Chondrocyte (in vitro differentiated cells): ENCODE measurements around the gene PHIP. TPM values are rescaled to one million over a fixed set of nuclear protein-coding genes. Genes with fewer than 3 reads are reported as not detected.
A peak's percentile ranks its signal among the peaks of the same experiment; 100 is the strongest.

Source experiments
- DNase-seq: peaks from one replicate; pipeline ENCODE4 v3.0.0; 2021; ENCODE audit warnings: mixed read lengths, low spot score
- H3K27ac Mint-ChIP-seq: one replicate; pipeline ENCODE4 v1.8.0; 2021; ENCODE audit warnings: mild to moderate bottlenecking, moderate library complexity, mixed read lengths; ENCODE audit not compliant: unreplicated experiment
- H3K27me3 Mint-ChIP-seq: 2 replicates; pipeline ENCODE4 v1.8.0; 2021; ENCODE audit warnings: low read depth, mixed read lengths
- H3K36me3 Mint-ChIP-seq: 2 replicates; pipeline ENCODE4 v1.8.0; 2021; ENCODE audit warnings: low read depth, mixed read lengths
- H3K4me1 Mint-ChIP-seq: 2 replicates; pipeline ENCODE4 v1.8.0; 2021; ENCODE audit warnings: low read depth, mild to moderate bottlenecking, mixed read lengths
- H3K4me3 Mint-ChIP-seq: one replicate; pipeline ENCODE4 v1.8.0; 2021; ENCODE audit warnings: mild to moderate bottlenecking, moderate library complexity, mixed read lengths; ENCODE audit not compliant: unreplicated experiment
- H3K9me3 Mint-ChIP-seq: 2 replicates; pipeline ENCODE4 v1.8.0; 2021; ENCODE audit warnings: low read depth, mixed read lengths
- total RNA-seq: library from RNA; stranded (reverse); gene quantifications from 3 replicates; pipeline ENCODE4 v1.2.1, GENCODE V29; 2021
- TF ChIP-seq, protein P1 (sequence below): fragments of 200-600 bp; sonication (generic); IDR thresholded peaks from 2 replicates; pipeline ENCODE4 v1.5.0; 2021; ENCODE audit warnings: antibody characterized with exemption, mild to moderate bottlenecking, moderate library complexity

The PHIP gene
- total RNA-seq, 1 donor from 2014 or later, result 11.9 TPM

DNA sequence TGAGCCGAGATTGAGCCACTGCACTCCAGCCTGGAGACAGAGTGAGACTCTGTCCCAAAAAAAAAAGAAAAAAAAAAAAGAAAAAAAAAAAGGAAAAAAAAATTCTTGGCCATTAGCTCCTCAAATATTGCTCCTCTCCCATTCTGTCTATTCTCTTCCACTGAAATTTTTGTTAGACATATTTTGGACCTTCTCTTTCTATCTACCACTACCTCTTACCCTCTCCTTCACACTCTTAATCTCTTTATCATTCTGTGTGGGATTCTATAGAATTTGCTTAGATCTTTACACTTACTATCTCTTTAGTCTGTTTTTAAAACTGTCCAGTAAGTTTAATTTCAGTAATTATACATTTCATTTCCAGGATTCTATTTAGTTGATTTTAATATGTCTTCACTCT, 125.7 kb downstream of the PHIP start:
- peaks cover 44% of the 10 kb centered on the region for H3K36me3 Mint-ChIP-seq
- no peak overlapping the region for H3K4me3 Mint-ChIP-seq
- peaks cover 24% of the 10 kb centered on the region for H3K9me3 Mint-ChIP-seq
- TF ChIP-seq, protein P1, sequence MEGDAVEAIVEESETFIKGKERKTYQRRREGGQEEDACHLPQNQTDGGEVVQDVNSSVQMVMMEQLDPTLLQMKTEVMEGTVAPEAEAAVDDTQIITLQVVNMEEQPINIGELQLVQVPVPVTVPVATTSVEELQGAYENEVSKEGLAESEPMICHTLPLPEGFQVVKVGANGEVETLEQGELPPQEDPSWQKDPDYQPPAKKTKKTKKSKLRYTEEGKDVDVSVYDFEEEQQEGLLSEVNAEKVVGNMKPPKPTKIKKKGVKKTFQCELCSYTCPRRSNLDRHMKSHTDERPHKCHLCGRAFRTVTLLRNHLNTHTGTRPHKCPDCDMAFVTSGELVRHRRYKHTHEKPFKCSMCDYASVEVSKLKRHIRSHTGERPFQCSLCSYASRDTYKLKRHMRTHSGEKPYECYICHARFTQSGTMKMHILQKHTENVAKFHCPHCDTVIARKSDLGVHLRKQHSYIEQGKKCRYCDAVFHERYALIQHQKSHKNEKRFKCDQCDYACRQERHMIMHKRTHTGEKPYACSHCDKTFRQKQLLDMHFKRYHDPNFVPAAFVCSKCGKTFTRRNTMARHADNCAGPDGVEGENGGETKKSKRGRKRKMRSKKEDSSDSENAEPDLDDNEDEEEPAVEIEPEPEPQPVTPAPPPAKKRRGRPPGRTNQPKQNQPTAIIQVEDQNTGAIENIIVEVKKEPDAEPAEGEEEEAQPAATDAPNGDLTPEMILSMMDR, result no peak
- no peak for DNase-seq
- H3K27ac Mint-ChIP-seq, result no peak overlapping the region
- H3K4me1 Mint-ChIP-seq, result peaks cover 18% of the 10 kb centered on the region
- no peaks in the 10 kb centered on the region for H3K27me3 Mint-ChIP-seq

DNA sequence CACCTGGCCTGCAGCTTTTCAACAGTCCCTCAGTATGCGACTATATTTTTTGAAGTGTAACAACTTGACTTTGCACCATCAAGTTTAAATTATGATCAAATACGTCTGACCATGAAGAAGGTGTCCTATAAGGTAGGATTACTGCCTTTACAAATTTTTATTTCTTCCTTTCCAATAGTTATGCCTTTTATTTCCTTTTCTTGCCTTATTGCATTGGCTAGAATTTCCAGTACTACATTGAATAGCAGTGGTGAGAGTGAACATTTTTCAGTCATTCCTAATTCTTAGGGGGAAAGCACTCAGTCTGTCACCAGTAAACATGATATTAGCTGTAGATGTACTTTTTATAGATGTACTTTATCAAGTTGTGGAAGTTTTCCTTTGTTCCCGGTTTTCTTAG, 129.3 kb downstream of the PHIP start:
- H3K4me3 Mint-ChIP-seq, result no peak overlapping the region
- H3K27me3 Mint-ChIP-seq, result no peaks in the 10 kb centered on the region
- H3K36me3 Mint-ChIP-seq, result peaks cover 52% of the 10 kb centered on the region
- H3K27ac Mint-ChIP-seq, result no peak overlapping the region
- H3K4me1 Mint-ChIP-seq, result peaks cover 18% of the 10 kb centered on the region
- no peak for DNase-seq
- peaks cover 24% of the 10 kb centered on the region for H3K9me3 Mint-ChIP-seq
- TF ChIP-seq, protein P1, result no peak

DNA sequence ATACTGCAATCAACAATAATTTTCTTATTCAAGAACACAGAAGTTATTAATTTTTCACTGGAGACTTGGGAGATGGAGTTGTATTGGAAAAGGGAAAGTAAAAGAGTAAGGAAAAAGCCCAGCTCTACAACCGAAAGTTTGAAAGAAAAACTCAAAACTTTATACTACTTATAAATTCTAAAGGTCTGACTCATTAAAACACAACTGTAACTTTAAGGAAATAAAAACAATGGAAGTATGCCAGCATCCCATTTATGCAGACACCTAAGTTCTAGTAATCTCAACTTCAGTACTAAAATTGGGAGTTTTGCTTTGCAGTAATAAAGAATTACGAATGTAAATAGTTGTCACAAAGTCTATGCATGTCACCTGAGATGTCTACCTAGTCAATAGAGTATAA, 130.1 kb downstream of the PHIP start:
- DNase-seq, result no peak
- H3K4me1 Mint-ChIP-seq, result peaks cover 18% of the 10 kb centered on the region

DNA sequence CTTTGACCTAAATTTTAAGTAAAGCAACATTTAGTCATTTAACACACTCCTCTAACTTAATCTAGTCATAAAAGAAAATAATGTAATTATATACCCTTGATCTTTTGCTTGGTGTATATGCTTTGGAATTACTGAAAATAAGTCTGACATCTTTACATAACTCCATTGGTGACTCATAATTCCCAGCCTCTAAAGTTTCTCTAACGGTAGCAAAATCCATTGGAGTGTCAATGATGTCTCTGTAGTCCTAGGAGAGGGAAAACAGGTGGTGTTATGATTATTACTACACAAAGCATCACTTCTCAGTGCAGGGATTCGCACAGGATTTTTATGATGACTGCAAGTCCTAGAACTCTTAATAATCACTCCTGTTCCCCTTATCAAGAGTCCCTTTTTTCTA, 130.5 kb downstream of the PHIP start:
- H3K27ac Mint-ChIP-seq, result peak overlapping the region; percentile 77

More for the DNA sequence above, 130.1 kb downstream of the PHIP start:
- Mint-ChIP-seq H3K36me3 (peaks cover 50% of the 10 kb centered on the region), H3K27me3 (no peaks in the 10 kb centered on the region), H3K9me3 (peaks cover 20% of the 10 kb centered on the region), H3K27ac (peak overlapping the region; percentile 77), H3K4me3 (peak overlapping the region; percentile 31)
- TF ChIP-seq, protein P1, result no peak

DNA sequence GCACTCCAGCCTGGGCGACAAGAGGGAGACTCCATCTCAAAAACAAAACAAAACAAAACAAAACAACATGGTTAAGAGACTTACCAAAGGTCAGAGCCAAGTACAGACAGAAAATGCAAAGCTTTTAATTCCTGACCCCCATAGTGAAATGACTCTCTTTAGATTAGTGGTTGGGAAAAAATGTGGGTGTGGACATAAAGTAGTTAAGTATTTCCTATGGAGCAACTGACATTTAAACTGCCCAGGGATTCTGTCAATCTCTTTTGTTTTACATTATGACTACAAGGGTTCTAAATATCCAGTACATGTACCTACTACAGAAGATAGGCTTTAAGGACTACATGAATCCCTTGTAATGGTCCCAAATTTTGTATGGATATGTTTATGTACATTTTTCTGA, 135.6 kb downstream of the PHIP start:
- H3K36me3 Mint-ChIP-seq, result peaks cover 23% of the 10 kb centered on the region
- H3K4me3 Mint-ChIP-seq, result no peak overlapping the region
- DNase-seq, result no peak
- peaks cover 6% of the 10 kb centered on the region for H3K4me1 Mint-ChIP-seq
- no peaks in the 10 kb centered on the region for H3K27me3 Mint-ChIP-seq
- TF ChIP-seq, protein P1, result no peak
- H3K9me3 Mint-ChIP-seq, result no peaks in the 10 kb centered on the region
- no peak overlapping the region for H3K27ac Mint-ChIP-seq

More for the DNA sequence above, 130.5 kb downstream of the PHIP start:
- TF ChIP-seq, protein P1, result no peak
- DNase-seq, result no peak
- Mint-ChIP-seq H3K4me1 (peaks cover 18% of the 10 kb centered on the region), H3K27me3 (no peaks in the 10 kb centered on the region), H3K4me3 (peak overlapping the region; percentile 31), H3K9me3 (peaks cover 17% of the 10 kb centered on the region), H3K36me3 (peaks cover 45% of the 10 kb centered on the region)
